Smooth muscle cell (in vitro differentiated cells): ENCODE results near the gene KCNQ1OT1. TPM values are rescaled to one million over a fixed set of nuclear protein-coding genes. Genes with fewer than 3 reads are reported as not detected.

ENCODE experiments used
- DNase-seq: peaks from one replicate; lab custom pipeline; 2025; ENCODE audit not compliant: unreplicated experiment; lab: John Stamatoyannopoulos, UW
- H2AFZ ChIP-seq: fragments of 200-600 bp; sonication (generic); 2 replicates; pipeline ENCODE4 v1.6.0; 2016; ENCODE audit warnings: antibody characterized with exemption, low read depth, mild to moderate bottlenecking
- H3F3A ChIP-seq: fragments of 200-600 bp; sonication (generic); 2 replicates; pipeline ENCODE4 v1.6.0; 2017; ENCODE audit warnings: antibody characterized with exemption, low read depth
- H3K27ac ChIP-seq: fragments of 200-600 bp; sonication (generic); 2 replicates; pipeline ENCODE4 v1.5.1; 2016; ENCODE audit warnings: low read depth, mild to moderate bottlenecking
- H3K27me3 ChIP-seq: fragments of 200-600 bp; sonication (generic); 2 replicates; pipeline ENCODE4 v1.6.1; 2016; ENCODE audit warnings: low read depth, mild to moderate bottlenecking
- H3K36me3 ChIP-seq: fragments of 200-600 bp; sonication (generic); 2 replicates; pipeline ENCODE4 v1.5.1; 2016; ENCODE audit warnings: low read depth
- H3K4me1 ChIP-seq: fragments of 200-600 bp; sonication (generic); 2 replicates; pipeline ENCODE4 v1.5.1; 2016; ENCODE audit warnings: low read depth
- H3K4me2 ChIP-seq: fragments of 200-600 bp; sonication (generic); 2 replicates; pipeline ENCODE4 v1.6.0; 2016; ENCODE audit warnings: mild to moderate bottlenecking
- H3K4me3 ChIP-seq: fragments of 200-600 bp; sonication (generic); 2 replicates; pipeline ENCODE4 v1.5.1; 2016; ENCODE audit warnings: mild to moderate bottlenecking
- H3K79me2 ChIP-seq: fragments of 200-600 bp; sonication (generic); 2 replicates; pipeline ENCODE4 v1.6.0; 2016; ENCODE audit warnings: low read depth, mild to moderate bottlenecking
- H3K9ac ChIP-seq: fragments of 200-600 bp; sonication (generic); 2 replicates; pipeline ENCODE4 v1.6.0; 2016; ENCODE audit warnings: low read depth
- H3K9me3 ChIP-seq: fragments of 200-600 bp; sonication (generic); replicated peaks from 2 replicates; pipeline ENCODE4 v1.5.1; 2016; ENCODE audit warnings: low read depth
- H4K20me1 ChIP-seq: fragments of 200-600 bp; sonication (generic); 2 replicates; pipeline ENCODE4 v1.6.0; 2016; ENCODE audit warnings: low read depth
- CTCF ChIP-seq: fragments of 200-600 bp; sonication (generic); IDR thresholded peaks from 2 replicates; pipeline ENCODE4 v1.5.1; 2017; ENCODE audit warnings: borderline replicate concordance, mild to moderate bottlenecking, antibody characterized with exemption; ENCODE audit not compliant: insufficient read depth, poor library complexity, severe bottlenecking
- WGBS: methylation state at CpG from one replicate; pipeline ENCODE4 v1.1.7; 2016; ENCODE audit warnings: low lambda C conversion rate; 5-methylcytosine and 5-hydroxymethylcytosine counted together
- polyA plus RNA-seq: library from polyadenylated mRNA; unstranded; fragments of >200 nt; fragmentation: Nextera tagmentation; extraction: Ambion mirVana; gene quantifications from 2 replicates; pipeline ENCODE4 v1.2.1, GENCODE V29; 2016
- total RNA-seq: library from RNA; depleted of rRNA; stranded (reverse); fragments of >200 nt; gene quantifications from 2 replicates; pipeline ENCODE4 v1.2.3, GENCODE V29; 2014

The KCNQ1OT1 gene
- total RNA-seq (9.8 and 12.3 TPM in 2 replicates), polyA plus RNA-seq (1.6 and 4.6 TPM in 2 replicates)

DNA sequence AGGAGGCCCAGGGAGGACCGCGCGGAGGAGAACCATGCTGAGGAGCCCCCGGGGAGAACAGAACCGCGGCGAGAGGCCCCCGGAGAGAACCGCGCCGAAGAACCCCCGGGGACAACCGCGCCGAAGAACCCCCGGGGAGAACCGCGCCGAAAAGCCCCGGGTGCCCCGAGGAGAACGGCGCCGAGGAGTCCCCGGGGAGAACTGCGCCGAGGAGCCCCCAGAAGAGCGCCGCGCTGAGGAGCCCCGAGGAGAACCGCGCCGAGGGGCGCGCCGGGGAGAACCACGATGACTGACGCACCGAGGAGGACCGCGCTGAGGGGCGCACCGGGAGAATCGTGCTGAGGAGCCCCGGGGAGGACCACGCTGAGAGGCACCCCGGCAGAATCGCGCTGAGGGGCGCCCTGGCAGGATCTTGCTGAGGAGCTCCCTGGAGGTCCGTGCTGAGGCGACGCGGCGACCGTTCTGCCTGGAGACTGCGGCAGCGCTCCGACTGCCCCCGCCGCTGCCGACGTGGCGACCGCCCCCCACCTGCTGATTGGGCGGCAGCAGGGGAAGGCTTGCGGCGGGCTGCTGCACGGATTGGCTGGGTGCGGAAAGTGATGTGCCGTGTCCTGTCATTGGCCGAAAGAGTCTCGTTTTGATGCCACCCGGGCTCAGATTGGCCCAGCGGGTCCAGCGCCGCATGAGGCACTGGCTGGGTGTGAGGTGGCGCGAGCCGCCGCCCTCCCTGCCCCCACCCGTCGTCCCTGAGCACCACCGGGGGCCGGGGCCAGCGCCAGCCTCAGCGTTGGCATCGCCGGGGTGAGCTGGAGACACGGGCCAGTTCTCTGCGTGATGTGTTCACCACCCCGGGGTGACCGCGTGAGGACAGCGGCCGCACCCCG, at the start of gene KCNQ1OT1:
Gene KCNQ1OT1 (minus strand): TSS at position 464 of the 884 bp plus-strand sequence.
- H2AFZ ChIP-seq, result no peak within 1 kb of the TSS
- peak within 1 kb of the TSS; percentile 75 for H3K27ac ChIP-seq
- H3K9ac ChIP-seq, result peak within 1 kb of the TSS; percentile 89
- no peaks in the 10 kb centered on the region for H3K27me3 ChIP-seq
- H3K4me2 ChIP-seq, result peak within 1 kb of the TSS; percentile 90
- peak; percentile 57 for DNase-seq
- H3K9me3 ChIP-seq, result no peaks in the 10 kb centered on the region
- H3K4me3 ChIP-seq, result peak within 1 kb of the TSS; percentile 61
- TF ChIP-seq CTCF, result no peak
- peaks cover 48% of the 10 kb centered on the region for H4K20me1 ChIP-seq
- peaks cover 15% of the 10 kb centered on the region for H3F3A ChIP-seq
- no peaks in the 10 kb centered on the region for H3K36me3 ChIP-seq
- WGBS, result 38% methylated on average over 85 of the region's 98 CpGs
- peaks cover 25% of the 10 kb centered on the region for H3K4me1 ChIP-seq
- H3K79me2 ChIP-seq, result peaks cover 49% of the 10 kb centered on the region

DNA sequence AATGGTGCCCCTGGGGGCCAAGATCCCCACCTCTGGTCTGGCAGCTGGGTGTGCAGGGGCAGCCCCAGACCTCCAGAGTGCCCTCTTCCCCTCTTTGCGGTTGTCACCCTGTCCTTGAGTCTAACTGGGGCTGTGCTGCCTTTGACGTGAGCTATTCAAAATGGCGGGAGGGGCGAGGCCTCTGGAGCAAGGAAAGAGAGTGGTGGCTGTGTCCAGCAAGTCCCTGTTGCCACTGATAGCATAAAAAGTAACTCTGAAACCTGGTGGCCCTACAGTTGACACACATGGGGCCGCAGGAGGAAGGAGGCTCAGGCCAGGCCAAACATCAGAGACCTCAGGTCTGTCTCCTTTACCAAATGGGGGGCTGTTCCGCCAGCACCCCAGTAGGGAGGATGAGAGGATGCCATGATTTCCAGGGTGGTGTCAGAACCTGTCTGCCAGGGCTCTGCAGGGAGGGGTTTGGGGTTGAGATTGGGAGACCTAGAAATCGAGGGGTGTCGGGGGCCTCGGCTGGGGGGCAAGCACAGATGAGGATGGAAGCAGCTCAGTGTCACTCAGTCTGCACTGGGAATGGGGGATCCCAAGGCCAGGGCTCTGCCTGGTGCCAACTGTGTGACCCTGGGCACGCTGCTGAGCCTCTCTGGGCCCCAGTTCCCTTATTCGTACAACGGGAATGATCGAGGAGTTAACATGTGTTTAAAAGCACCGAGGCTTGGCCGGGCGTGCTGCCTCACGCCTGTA, 49.2 kb upstream of the KCNQ1OT1 start:
- H3K4me3 ChIP-seq, result no peak overlapping the region
- no peaks in the 10 kb centered on the region for H3K9me3 ChIP-seq
- WGBS, result 96% methylated on average over 17 of the region's 17 CpGs
- H4K20me1 ChIP-seq, result no peaks in the 10 kb centered on the region
- H3K36me3 ChIP-seq, result no peaks in the 10 kb centered on the region
- H2AFZ ChIP-seq, result no peak overlapping the region
- no peak overlapping the region for H3K27ac ChIP-seq
- H3F3A ChIP-seq, result no peaks in the 10 kb centered on the region
- peaks cover 11% of the 10 kb centered on the region for H3K4me1 ChIP-seq
- no peak overlapping the region for H3K4me2 ChIP-seq
- no peaks in the 10 kb centered on the region for H3K79me2 ChIP-seq
- no peak overlapping the region for H3K9ac ChIP-seq
- no peaks in the 10 kb centered on the region for H3K27me3 ChIP-seq
- no peak for DNase-seq
- TF ChIP-seq CTCF, result no peak

DNA sequence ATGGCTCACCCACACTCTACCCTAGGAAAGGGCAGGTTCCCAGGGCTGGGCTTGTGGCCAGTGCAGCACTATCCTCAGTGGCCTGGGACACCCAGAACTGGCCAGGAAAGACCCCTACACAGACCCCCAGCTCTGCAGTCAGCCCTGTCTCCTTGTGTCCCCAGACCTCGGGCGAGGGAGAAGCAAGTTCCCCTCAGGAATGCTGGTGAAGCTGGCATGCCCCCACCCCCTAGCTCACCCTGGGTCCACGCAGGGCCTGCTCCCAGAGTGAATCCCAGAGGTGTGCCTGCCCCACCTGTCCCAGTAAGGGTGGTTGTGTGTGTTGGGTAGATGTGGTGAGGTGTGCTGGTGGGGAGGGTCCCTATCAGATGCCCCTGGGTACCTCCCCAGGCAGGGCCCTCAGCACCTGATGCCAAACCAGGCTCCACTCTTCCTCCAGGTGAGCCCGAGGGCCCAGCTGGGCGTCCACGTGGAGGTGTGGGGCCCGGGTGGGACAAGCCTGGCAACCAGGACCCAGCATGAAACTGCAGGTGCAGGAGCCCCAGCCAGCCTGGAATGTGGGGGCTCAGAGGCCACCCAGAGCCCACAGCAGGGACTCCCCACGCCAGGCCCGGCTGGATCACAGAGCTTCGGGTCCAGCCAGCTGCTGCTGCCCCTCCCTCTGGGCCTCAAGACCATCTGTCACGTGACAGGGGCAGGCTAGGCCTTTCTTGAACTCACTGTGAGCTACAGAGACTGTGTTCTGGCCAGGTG, 48.4 kb upstream of the KCNQ1OT1 start:
- TF ChIP-seq CTCF, result no peak
- Histone ChIP-seq H3K4me3 (no peak overlapping the region), H3F3A (no peaks in the 10 kb centered on the region), H3K4me1 (peaks cover 11% of the 10 kb centered on the region), H3K27me3 (no peaks in the 10 kb centered on the region), H2AFZ (no peak overlapping the region), H4K20me1 (no peaks in the 10 kb centered on the region), H3K36me3 (no peaks in the 10 kb centered on the region), H3K79me2 (no peaks in the 10 kb centered on the region), H3K4me2 (no peak overlapping the region), H3K9ac (no peak overlapping the region), H3K27ac (no peak overlapping the region), H3K9me3 (no peaks in the 10 kb centered on the region)
- WGBS, result 85% methylated on average over 11 of the region's 11 CpGs
- no peak for DNase-seq
